ENCODE measurements around the gene MLXIP.
"Not testable (repeated sequence)": the region's sequence is repeated elsewhere in the genome, so short reads cannot be mapped to it uniquely, and the experiment has no call there.

Gene MLXIP

GRCh38 chr12:122051231-122051876 is 27.2 kb upstream of the MLXIP start:
- H3K4me3 ChIP-seq (IDR thresholded peaks at IDR 0.05; ENCODE audit: insufficient read depth, low read depth, low read length): no peak overlapping the region
- H3K4me1 ChIP-seq (ENCODE audit: low read depth, poor library complexity, severe bottlenecking): no peaks in the 10 kb centered on the region
- H3K9ac ChIP-seq: no peak overlapping the region
- no peak for TF ChIP-seq CTCF (conservative IDR thresholded peaks at IDR 0.05; ENCODE audit: low read depth, low read length)
- H3K79me2 ChIP-seq (ENCODE audit: insufficient read depth, low read depth): no peaks in the 10 kb centered on the region
- H3K4me2 ChIP-seq: no peak overlapping the region
- H3K27me3 ChIP-seq (ENCODE audit: insufficient read depth, low read depth): no peaks in the 10 kb centered on the region
- no peak overlapping the region for H3K27ac ChIP-seq
- H3K36me3 ChIP-seq (ENCODE audit: insufficient read depth): no peaks in the 10 kb centered on the region
- H2AFZ ChIP-seq (ENCODE audit: low read depth): no peak overlapping the region
- H4K20me1 ChIP-seq (ENCODE audit: insufficient read depth): no peaks in the 10 kb centered on the region

GRCh38 chr12:122052285-122052684 is 26.3 kb upstream of the MLXIP start:
- Histone ChIP-seq H3K4me3 (IDR thresholded peaks at IDR 0.05; ENCODE audit: insufficient read depth, low read depth, low read length) (no peak overlapping the region), H3K36me3 (ENCODE audit: insufficient read depth) (no peaks in the 10 kb centered on the region), H4K20me1 (ENCODE audit: insufficient read depth) (no peaks in the 10 kb centered on the region), H3K79me2 (ENCODE audit: insufficient read depth, low read depth) (no peaks in the 10 kb centered on the region), H3K4me1 (ENCODE audit: low read depth, poor library complexity, severe bottlenecking) (no peaks in the 10 kb centered on the region), H3K27ac (no peak overlapping the region), H3K27me3 (ENCODE audit: insufficient read depth, low read depth) (no peaks in the 10 kb centered on the region), H2AFZ (ENCODE audit: low read depth) (no peak overlapping the region), H3K9ac (no peak overlapping the region), H3K4me2 (no peak overlapping the region)
- no peak for TF ChIP-seq CTCF (conservative IDR thresholded peaks at IDR 0.05; ENCODE audit: low read depth, low read length)

GRCh38 chr12:122054842-122055520 is 23.6 kb upstream of the MLXIP start:
- Histone ChIP-seq H3K4me2 (no peak overlapping the region), H3K9ac (no peak overlapping the region), H2AFZ (ENCODE audit: low read depth) (no peak overlapping the region), H3K36me3 (ENCODE audit: insufficient read depth) (no peaks in the 10 kb centered on the region), H3K27ac (no peak overlapping the region), H3K4me1 (ENCODE audit: low read depth, poor library complexity, severe bottlenecking) (no peaks in the 10 kb centered on the region), H3K79me2 (ENCODE audit: insufficient read depth, low read depth) (no peaks in the 10 kb centered on the region), H4K20me1 (ENCODE audit: insufficient read depth) (no peaks in the 10 kb centered on the region), H3K4me3 (IDR thresholded peaks at IDR 0.05; ENCODE audit: insufficient read depth, low read depth, low read length) (no peak overlapping the region), H3K27me3 (ENCODE audit: insufficient read depth, low read depth) (no peaks in the 10 kb centered on the region)
- no peak for TF ChIP-seq CTCF (conservative IDR thresholded peaks at IDR 0.05; ENCODE audit: low read depth, low read length)

GRCh38 chr12:122056406-122056805 is 22.1 kb upstream of the MLXIP start:
- not testable (repeated sequence) for H3K36me3 ChIP-seq (ENCODE audit: insufficient read depth); H4K20me1 ChIP-seq (ENCODE audit: insufficient read depth); H2AFZ ChIP-seq (ENCODE audit: low read depth); H3K4me3 ChIP-seq (IDR thresholded peaks at IDR 0.05; ENCODE audit: insufficient read depth, low read depth, low read length); H3K27me3 ChIP-seq (ENCODE audit: insufficient read depth, low read depth); H3K4me2 ChIP-seq; H3K79me2 ChIP-seq (ENCODE audit: insufficient read depth, low read depth); H3K9ac ChIP-seq; H3K27ac ChIP-seq; H3K4me1 ChIP-seq (ENCODE audit: low read depth, poor library complexity, severe bottlenecking)
